IMR-90 (cell line): ENCODE measurements around the gene EYS.

ENCODE experiments used
- CEBPB ChIP-seq: IDR thresholded peaks from 2 replicates; pipeline ENCODE4 v1.6.1; 2012; ENCODE audit warnings: low read depth, low read length, improper control_type of control experiment
- CTCF ChIP-seq: conservative IDR thresholded peaks from 2 replicates; pipeline ENCODE4 v1.5.1; 2012; ENCODE audit warnings: mild to moderate bottlenecking, low read depth, low read length, improper control_type of control experiment
- MAZ ChIP-seq: IDR thresholded peaks from 2 replicates; pipeline ENCODE4 v1.6.1; 2012; ENCODE audit warnings: low read depth, mild to moderate bottlenecking, low read length, improper control_type of control experiment, moderate library complexity, borderline replicate concordance
- NFE2L2 ChIP-seq: fragments of 150-350 bp; IDR thresholded peaks from 2 replicates; pipeline ENCODE4 v1.6.1; 2016; ENCODE audit warnings: low read depth, mild to moderate bottlenecking, low read length
- POLR2A ChIP-seq: IDR thresholded peaks from 2 replicates; pipeline ENCODE4 v1.6.1; 2012; ENCODE audit warnings: mild to moderate bottlenecking, low read depth, low read length
- RAD21 ChIP-seq: IDR thresholded peaks from 2 replicates; pipeline ENCODE4 v1.6.1; 2012; ENCODE audit warnings: low read length, improper control_type of control experiment
- SMC3 ChIP-seq: fragments of 150-350 bp; IDR thresholded peaks from 2 replicates; pipeline ENCODE4 v1.6.1; 2016; ENCODE audit warnings: low read depth, mild to moderate bottlenecking, antibody characterized with exemption, low read length, moderate library complexity

- TF ChIP-seq CTCF: peak; percentile 83
- TF ChIP-seq POLR2A: no peak
- TF ChIP-seq SMC3: peak; percentile 61
- TF ChIP-seq RAD21: peak; percentile 86
- TF ChIP-seq CEBPB: no peak
- TF ChIP-seq MAZ: no peak
- no peak for TF ChIP-seq NFE2L2
Measured at GRCh38 chr6:63802606-63803206, 1904.3 kb downstream of the EYS start.
